GM12891 (cell line): Measurements from ENCODE around the gene RIC1.

ENCODE experiments used
- POLR2A ChIP-seq: IDR thresholded peaks from 2 replicates; pipeline ENCODE4 v1.6.1; 2011; ENCODE audit warnings: low read depth, low read length, control low read depth
- POLR2AphosphoS5 ChIP-seq: IDR thresholded peaks from 2 replicates; pipeline ENCODE4 v1.6.1; 2011; ENCODE audit warnings: low read depth, low read length, control low read depth
- TAF1 ChIP-seq: IDR thresholded peaks from 2 replicates; pipeline ENCODE4 v1.6.1; 2011; ENCODE audit warnings: low read depth, low read length, control low read depth

DNA sequence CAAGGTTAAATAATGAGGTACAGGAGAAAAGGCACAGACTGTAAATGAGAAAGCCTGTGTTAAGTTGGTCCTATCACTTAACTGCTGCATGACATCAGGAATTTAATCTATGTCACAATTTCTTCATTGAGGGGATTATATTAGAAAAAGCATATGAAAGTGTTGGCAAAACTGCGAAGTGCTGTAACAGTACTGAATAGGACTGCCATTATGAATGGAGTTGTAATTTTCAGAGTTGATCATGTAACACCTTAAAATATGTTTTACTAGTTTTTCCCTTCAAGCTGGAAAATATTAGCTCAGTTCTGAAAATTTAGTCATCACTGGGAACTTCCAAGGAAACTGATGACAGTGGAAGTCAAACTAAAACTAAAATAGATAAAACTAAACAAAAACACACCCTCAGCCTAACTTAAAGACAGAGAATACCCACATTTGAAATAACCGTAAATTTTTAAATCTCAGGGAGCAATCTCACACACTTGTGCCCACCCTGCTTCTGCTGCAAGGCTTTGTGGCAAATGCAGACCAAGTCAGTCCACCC lies 158.9 kb downstream of the RIC1 start:
- TF ChIP-seq POLR2AphosphoS5 (no peak), POLR2A (no peak), TAF1 (no peak)
